Measurements from ENCODE around the gene PSPN.
A peak's percentile ranks its signal among the peaks of the same experiment; 100 is the strongest.
"Not testable (repeated sequence)": the region's sequence is repeated elsewhere in the genome, so short reads cannot be mapped to it uniquely, and the experiment has no call there.

PSPN gene

GRCh38 chr19:6373096-6373812 lies 2.5 kb downstream of the PSPN start:
- DNase-seq (ENCODE audit: low spot score) = peak; percentile 96

DNA sequence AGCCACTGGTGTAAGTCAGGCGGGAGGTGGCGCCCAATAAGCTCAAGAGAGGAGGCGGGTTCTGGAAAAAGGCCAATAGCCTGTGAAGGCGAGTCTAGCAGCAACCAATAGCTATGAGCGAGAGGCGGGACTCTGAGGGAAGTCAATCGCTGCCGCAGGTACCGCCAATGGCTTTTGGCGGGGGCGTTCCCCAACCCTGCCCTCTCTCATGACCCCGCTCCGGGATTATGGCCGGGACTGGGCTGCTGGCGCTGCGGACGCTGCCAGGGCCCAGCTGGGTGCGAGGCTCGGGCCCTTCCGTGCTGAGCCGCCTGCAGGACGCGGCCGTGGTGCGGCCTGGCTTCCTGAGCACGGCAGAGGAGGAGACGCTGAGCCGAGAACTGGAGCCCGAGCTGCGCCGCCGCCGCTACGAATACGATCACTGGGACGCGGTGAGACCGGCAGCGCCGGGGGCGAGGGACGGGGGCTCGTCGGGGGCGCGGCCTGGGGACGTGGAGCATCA lies 3.1 kb downstream of the PSPN start, which contains the start of gene ALKBH7:
Gene ALKBH7, plus strand, starts transcription at position 201 of the 502 bp plus-strand sequence. Its CDS starts 27 bp downstream, at position 228.
- DNase-seq (ENCODE audit: low spot score) = peak; percentile 92

DNA sequence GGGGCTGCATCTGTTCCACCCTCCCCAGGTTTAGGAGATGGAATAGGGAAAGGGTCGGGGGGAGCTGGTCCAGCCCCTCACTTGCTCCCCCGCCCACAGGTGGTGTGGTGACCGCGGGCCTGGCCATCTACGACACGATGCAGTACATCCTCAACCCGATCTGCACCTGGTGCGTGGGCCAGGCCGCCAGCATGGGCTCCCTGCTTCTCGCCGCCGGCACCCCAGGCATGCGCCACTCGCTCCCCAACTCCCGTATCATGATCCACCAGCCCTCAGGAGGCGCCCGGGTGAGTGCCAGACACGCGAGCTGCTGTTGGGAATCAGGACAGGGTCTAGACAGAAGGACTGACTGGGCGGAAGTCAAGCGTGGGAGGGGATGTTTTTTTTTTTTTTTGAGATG lies 11.4 kb downstream of the PSPN start:
- no peak for DNase-seq (ENCODE audit: low spot score)

DNA sequence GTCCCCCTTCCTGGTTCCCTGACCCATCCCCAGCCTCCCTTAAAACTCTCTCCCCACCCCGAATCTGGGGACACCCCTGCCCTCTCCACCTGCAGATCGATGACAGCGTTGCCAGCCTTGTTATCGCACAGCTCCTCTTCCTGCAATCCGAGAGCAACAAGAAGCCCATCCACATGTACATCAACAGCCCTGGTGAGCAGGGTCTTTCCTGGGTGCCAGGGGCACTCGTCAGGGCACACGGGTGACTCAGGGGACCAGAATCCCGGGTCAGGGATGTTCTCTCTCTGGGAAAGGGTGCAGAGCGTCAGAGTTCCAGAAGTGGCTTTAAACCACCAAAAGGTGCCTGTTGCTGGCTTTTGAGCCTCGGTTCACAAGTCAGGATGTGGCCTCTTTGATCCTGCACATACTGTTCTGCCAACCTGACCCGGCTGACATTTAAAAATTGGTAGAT lies 13.4 kb downstream of the PSPN start:
- DNase-seq (ENCODE audit: low spot score) = no peak

GRCh38 chr19:6362027-6362350 lies 13.7 kb downstream of the PSPN start:
- DNase-seq (ENCODE audit: low spot score) = no peak

DNA sequence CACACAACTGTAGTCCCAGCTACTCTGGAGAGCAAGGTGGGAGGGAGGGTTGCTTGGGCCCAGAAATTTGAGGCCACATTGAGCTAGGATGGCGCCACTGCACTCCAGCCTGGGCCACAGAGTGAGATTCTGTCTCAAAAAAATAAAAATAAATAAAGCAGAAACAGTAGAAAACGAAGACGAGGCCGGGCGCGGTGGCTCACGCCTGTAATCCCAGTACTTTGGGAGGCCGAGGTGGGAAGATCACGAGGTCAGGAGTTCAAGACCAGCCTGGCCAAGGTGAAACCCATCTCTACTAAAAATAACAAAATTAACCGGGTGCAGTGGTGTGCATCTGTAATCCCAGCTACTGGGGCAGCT lies 14.9 kb downstream of the PSPN start:
- DNase-seq (ENCODE audit: low spot score) = not testable (repeated sequence)

DNA sequence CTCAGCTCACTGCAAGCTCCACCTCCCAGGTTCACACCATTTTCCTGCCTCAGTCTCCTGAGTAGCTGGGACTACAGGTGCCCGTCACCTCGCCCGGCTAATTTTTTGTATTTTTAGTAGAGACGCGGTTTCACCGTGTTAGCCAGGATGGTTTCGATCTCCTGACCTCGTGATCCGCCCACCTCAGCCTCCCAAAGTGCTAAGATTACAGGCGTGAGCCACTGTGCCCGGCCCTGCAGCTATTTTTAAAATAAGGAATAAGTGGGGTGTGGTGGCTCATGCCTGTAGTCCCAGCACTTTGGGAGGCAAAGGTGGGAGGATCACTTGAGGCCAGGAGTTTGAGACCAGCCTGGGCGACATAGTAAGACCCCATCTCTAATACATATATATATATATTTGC lies 15.3 kb downstream of the PSPN start:
- DNase-seq (ENCODE audit: low spot score) = not testable (repeated sequence)

DNA sequence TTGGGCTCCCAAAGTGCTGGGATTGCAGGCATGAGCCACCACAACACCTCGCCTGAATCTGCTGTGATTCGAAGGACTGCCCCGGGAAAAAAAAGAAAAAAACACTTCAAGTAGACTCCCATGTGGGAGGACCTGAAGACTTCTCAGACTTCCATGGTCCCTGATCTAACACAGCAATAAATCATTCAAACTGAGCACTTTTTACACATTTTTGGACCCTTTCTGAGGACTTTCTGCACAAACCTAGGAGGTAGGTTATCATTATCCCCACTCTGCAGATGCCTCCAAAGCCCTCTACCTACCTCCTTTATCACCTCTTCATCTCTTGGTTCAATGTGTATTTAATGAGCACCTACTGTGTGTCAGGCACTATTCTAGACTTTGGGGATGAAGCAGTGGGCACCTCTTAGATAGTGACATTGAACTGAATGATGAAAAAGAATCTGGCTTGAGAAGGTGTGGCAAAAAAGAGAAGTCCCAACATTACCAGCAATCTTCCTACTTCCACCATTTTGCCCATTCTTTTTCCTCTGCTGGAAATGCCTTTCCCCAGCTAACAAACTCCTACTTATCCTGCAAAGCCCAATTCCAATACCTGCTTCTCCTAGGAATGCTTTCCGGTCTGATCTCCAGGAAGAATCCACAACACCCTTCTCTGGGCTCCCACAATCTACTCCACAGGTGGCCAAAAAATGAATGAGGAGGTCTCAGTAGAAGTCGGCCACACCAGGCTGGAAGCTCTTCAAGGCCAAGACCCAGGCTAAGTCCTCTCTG lies 16.0 kb downstream of the PSPN start:
- DNase-seq (ENCODE audit: low spot score) = no peak

DNA sequence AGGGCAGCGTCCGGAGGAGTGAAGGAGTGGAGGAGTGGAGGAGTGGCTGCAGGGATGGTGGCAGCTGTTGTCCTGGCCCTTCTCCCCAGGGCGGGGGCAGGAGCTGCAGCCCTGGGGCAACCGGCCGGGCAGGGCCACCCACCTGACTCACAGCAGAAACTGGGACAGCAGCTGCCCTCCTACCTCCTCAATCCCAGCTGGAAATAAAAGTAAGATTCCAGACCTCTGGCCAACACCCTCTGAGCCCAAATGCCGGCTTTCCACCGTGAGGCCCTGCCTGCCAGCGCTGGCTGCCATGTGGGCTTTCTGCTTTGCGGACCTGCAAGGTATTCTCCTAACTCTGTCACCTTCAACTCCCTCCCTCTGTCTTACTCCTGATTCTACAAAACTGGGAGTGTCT lies 17.7 kb downstream of the PSPN start:
- no peak for DNase-seq (ENCODE audit: low spot score)

- no peak for DNase-seq (ENCODE audit: low spot score)
These were observed 18.6 kb downstream of the PSPN start for GRCh38 chr19:6357174-6357573.

- DNase-seq (ENCODE audit: low spot score) = not testable (repeated sequence)
These were observed 20.3 kb downstream of the PSPN start for GRCh38 chr19:6355321-6356040.

GRCh38 chr19:6354098-6354674 lies 21.5 kb downstream of the PSPN start:
- DNase-seq (ENCODE audit: low spot score) = no peak

GRCh38 chr19:6352381-6353165 lies 23.2 kb downstream of the PSPN start:
- no peak for DNase-seq (ENCODE audit: low spot score)

DNA sequence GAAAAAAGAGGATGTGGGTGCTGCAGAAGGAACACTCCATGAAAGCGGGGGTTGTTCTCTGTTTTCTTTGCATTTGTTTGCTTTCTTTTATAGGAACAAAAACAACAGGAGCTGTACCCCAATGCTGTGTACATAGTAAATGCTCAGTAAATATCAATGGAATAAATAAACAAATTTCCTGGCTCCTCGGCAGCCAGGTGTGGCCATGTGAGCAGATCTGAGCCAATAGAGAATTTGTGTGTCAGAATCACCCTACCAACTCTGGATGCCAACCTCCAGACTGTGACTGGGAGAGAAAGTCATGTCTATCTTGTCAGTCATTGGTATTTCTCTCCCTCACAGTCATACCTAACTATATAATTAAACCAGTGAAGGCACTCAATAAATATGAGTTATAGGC lies 25.0 kb downstream of the PSPN start:
- DNase-seq (ENCODE audit: low spot score) = no peak

GRCh38 chr19:6349271-6349670 lies 26.5 kb downstream of the PSPN start:
- DNase-seq (ENCODE audit: low spot score) = not testable (repeated sequence)

DNA sequence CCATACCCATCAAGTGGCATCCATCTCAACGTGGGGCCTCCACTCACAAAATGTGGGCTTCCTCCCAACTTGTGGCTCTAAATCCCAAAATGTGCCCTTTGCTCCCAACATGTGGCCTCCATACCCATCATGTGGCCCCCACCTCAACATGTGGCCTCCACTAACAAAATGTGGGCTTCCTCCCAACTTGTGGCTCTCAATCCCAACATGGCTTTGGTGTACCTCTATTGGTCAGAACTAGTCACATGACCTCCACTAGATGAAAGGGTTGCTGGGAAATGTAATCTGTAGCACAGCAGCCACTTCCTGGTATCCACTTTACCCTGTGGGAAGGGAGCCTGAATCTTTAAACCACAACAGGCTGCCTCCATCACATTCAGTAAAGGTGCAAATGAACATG lies 32.3 kb downstream of the PSPN start:
- no peak for DNase-seq (ENCODE audit: low spot score)

DNA sequence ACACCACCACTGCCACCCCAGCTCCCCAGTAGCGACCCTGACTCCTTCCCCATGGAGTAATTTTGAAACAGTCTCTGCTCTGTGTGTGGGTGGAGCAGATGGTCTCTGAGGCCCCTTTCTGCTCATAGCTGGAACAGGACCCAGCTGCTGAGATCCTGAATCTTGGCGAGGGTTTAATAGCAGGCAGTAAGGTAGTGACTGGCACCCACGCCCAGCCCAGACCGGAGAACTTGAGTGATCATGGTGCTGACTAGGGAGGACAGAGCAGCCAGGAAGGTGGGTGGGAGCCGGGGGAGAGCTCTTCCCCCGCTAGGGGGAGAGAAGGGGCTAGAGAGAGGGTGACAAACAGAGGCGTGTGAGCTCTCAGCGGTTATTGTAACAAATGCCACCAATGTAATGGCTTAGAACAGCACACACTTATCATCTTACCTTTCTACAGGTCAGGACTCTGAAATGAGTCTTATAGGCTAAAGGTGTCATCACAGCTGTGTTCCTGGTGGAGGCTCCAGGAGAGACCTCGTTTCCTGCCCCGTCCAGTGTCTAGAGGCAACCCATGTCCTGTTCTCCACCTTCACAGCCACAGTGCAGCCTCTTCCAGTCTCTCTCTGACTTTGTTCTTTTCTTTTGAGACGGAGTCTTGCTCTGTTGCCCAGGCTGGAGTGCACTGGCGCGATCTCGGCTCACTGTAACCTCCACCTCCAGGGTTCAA lies 35.1 kb downstream of the PSPN start:
- no peak for DNase-seq (ENCODE audit: low spot score)

- no peak for DNase-seq (ENCODE audit: low spot score)
These were observed 41.0 kb downstream of the PSPN start for GRCh38 chr19:6334490-6335285.

GRCh38 chr19:6333439-6333838 lies 42.3 kb downstream of the PSPN start, which contains the start of gene ACER1:
ACER1 (minus strand) TSS chr19:6333612; CDS start chr19:6333551, 61 bp downstream.
- no peak for DNase-seq (ENCODE audit: low spot score)

- no peak for DNase-seq (ENCODE audit: low spot score)
These were observed 48.9 kb downstream of the PSPN start for GRCh38 chr19:6326815-6327214.

All from D341Med (cell line).